ENCODE results near the gene MYH11.
A peak's percentile ranks its signal among the peaks of the same experiment; 100 is the strongest.
"Not testable (repeated sequence)": the region's sequence is repeated elsewhere in the genome, so short reads cannot be mapped to it uniquely, and the experiment has no call there.

MYH11 gene

GRCh38 chr16:15879255-15879811 lies 22.5 kb upstream of the MYH11 start:
- FAIRE-seq (no peak), DNase-seq (ENCODE audit: insufficient read length, low spot score) (no peak)

- FAIRE-seq = no peak
- DNase-seq (ENCODE audit: insufficient read length, low spot score) = no peak
Measured at GRCh38 chr16:15876503-15876902, 19.7 kb upstream of the MYH11 start.

DNA sequence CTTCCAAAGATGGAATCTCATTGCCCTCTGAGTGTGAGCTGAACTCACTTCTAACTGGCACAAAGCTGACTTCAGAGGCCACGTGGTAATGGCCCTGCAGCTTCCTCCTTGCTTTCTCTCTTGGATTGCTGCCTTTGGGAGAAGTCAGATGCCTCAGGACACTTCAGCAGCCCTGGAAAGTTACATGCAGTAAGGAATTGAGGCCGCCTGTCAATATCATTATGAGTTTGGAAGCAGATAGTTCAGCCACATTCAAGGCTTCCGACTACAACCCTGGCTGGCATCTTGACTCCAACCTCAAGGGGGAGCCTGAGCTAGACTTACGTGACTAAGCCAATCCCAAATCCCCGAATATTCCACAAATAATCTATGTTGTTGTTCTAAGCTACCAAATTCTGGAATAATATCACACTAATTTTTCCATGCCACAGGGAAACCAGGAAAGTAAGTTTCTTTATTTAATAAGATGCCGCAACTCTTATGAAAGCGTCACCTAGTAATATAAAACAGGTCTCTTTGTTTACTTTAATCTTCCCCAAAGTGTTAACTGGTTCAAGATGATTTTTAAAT lies 18.0 kb upstream of the MYH11 start:
- FAIRE-seq (peak; percentile 18), DNase-seq (ENCODE audit: insufficient read length, low spot score) (no peak)

DNA sequence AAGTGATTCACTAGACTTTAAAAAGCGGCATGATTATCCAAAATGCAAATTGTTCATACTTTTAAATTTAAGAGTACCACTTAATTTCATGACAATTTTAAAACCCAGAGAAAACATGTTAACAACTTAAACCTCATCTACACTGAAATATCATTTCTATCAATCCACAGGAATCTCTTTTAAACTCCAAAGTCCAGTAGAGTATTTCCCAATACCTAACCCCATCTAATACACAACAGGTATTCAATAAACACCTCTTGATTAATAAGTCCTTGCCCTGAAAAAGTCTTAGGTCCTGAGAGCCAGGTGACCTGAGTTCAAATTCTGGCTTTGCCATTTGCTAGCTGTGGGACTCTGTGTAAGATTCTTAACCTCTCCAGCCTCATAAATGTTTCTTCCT lies 16.9 kb upstream of the MYH11 start:
- DNase-seq (ENCODE audit: insufficient read length, low spot score) (no peak), FAIRE-seq (no peak)

DNA sequence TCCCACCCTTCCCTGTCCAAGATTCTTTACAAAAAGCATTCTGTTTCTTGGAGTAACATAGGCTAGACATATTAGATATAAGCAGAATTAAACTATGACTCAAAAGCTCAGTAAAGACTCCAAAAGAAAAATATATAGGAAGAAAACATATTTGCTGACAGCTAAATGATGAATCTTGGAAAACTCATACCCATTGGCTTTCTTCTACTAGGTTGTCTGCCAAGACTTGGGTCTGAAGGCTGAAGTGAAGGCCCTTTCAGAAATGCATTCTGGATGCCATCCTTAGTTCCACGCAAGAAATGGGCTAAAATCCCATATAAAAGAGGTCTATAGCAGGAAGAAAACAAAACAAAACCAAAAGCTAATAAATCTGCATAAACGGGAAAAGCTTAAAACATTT lies 16.5 kb upstream of the MYH11 start:
- DNase-seq (ENCODE audit: insufficient read length, low spot score) = no peak
- no peak for FAIRE-seq

- no peak for FAIRE-seq
Measured at GRCh38 chr16:15870011-15870410, 13.2 kb upstream of the MYH11 start.

GRCh38 chr16:15866451-15866850 lies 9.6 kb upstream of the MYH11 start:
- DNase-seq (ENCODE audit: insufficient read length, low spot score) (no peak), FAIRE-seq (no peak)

More at GRCh38 chr16:15870011-15870410, 13.2 kb upstream of the MYH11 start:
- DNase-seq (ENCODE audit: insufficient read length, low spot score) = no peak

GRCh38 chr16:15865742-15866141 lies 8.9 kb upstream of the MYH11 start:
- FAIRE-seq (no peak), DNase-seq (ENCODE audit: insufficient read length, low spot score) (no peak)

DNA sequence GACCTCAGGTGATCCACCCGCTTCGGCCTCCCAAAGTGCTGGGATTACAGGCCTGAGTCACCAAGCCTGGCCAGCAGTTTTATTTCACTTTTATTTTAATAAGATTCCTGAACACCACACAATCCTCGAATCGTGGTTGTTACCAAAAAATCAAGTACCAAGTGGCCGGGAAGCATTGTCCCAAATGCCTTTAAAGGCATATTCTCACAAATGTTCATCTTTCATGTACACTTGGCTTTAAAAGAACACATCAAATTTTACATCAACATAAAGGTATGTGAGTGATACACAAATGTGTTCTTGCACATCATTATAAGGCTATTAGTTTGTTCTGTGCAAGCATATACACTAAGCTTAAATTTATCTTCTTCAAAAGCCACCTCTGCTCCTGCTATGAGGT lies 8.1 kb upstream of the MYH11 start:
- FAIRE-seq = no peak
- no peak for DNase-seq (ENCODE audit: insufficient read length, low spot score)

- DNase-seq (ENCODE audit: insufficient read length, low spot score) (no peak), FAIRE-seq (no peak)
Measured at GRCh38 chr16:15861996-15862395, 5.2 kb upstream of the MYH11 start.

DNA sequence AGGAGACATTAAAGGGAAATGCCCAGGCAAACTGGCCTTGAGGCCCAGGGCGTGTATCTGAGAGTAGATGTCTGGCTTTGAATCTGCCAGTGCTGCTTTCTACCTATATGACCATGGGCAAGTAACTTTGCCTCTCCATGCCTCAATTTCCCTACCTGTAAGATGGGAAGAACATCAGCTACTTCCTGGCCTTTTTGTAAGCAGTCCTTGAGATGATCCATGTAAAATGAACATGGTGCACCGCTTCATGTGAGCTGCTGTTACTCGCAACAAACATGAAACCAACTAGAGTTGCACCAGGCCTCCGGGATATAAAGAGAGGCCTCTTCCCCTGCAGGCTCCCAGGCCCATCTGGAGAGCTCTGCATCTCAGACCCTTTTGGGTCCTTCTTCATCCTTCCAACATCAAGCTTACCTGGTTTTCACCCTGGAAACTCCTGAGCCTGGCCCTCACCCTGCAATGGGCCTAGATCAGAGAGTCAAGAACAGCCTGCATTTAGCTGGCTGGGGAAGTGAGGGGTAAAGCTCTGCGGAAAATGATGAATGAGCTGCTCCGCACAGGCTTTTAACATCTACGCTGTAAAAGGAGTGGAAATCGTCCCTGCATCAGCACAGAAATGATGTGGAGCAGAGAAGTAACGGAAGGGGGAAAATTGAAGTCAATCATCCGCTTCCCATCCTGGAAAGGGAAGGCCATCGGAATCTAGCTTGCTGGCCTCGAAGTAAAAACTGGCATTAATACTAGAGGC lies 2.3 kb upstream of the MYH11 start:
- no peak for DNase-seq (ENCODE audit: insufficient read length, low spot score)
- no peak for FAIRE-seq

DNA sequence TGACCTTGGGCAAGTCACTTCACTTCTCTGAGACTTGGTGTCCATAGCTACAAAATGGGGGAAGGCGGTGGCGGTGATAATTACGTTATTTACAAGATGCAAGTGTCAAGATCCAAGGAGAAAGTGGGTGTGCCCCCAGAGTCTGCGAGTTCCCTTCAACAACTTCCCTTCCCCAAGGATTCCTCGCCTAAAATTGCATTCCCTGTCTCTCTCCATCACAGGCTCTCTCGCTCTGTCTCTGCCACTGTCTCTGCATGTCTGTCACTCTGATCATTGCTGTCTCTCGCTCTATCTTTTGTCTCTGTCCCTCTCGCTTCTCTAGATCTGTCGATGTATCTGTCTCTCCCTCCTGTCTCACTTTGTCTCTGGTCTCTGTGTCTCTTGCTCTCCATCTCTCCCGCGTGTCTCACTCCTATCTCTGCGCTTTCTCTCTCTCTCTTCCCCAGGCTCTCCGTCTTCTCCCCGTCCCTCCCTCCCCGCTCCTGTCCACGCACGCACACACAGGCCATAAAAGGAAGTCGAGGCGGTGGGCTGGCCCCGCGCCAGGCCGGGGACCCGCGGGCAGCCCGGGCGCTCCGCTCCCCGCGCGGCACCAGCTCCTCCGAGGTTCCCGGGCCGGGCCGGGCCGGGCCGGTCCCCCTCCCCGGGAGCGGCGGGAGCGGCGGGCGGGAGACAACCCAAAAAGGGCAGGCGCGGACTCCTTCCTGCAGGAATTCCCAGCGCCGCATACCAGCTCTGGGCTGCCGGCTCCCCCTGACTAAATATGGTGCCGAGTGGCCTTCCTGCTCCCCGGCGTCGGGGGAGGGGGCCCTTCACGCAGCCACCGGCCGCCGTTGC lies 1.1 kb upstream of the MYH11 start:
- FAIRE-seq (no peak), DNase-seq (ENCODE audit: insufficient read length, low spot score) (no peak)

GRCh38 chr16:15856182-15856581 lies 646 bp downstream of the MYH11 start:
- DNase-seq (ENCODE audit: insufficient read length, low spot score) = no peak
- no peak for FAIRE-seq

DNA sequence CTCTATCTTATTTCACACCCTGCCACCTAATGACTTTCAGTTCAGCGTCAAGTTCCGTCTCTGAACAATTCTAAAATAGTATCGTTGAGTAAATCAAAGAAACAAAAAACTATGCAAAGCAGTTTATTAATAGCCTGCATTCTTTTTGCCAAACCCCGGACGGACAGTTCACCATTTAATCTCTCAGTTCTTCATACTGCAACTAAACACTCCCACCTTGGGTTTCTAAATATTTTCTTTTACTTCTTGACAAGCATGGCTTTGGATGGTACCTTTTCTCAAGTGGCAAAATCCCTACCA lies 1.2 kb downstream of the MYH11 start:
- FAIRE-seq (peak; percentile 89), DNase-seq (ENCODE audit: insufficient read length, low spot score) (peak; percentile 71)

DNA sequence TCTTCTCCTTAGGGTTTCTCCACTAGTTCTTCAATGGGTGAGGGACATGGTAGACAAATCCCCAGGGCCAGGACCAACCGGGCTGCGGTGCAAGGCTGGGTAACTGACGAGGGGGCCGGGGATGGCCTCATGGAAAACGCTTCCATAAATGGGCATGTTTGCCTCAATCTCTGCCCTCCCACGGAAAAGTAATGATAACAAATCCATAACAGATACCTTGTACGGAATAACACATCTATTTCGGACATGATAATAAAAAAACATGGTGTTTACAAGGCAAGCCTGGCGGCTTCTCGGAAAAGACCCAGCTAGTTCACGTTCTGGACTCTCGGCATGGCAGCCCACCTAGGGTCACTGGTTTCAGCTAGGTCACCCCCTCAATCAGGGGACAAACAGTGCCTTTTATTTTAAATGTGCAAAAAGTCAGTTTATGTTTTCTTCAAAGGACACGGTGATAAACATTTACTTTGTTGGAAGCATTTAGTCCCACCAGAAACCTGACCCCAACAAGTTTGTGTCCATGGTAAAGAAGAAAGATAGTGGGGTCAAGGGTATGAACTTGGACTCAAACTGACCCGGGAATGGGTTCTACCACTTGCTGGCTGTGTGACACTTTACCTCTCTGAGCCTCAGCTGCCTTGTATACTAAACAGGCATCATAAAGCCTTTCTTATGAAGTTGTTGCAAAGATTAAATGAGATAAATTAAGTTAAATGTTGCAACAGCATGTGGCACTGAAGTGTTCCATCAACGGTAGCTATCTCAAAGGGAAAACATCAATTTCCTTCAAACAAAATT lies 1.7 kb downstream of the MYH11 start:
- DNase-seq (ENCODE audit: insufficient read length, low spot score) (no peak), FAIRE-seq (no peak)

- FAIRE-seq = no peak
Measured at GRCh38 chr16:15854061-15854460, 2.8 kb downstream of the MYH11 start.

GRCh38 chr16:15853021-15853420 lies 3.8 kb downstream of the MYH11 start:
- no peak for FAIRE-seq

More at GRCh38 chr16:15854061-15854460, 2.8 kb downstream of the MYH11 start:
- DNase-seq (ENCODE audit: insufficient read length, low spot score) = no peak

DNA sequence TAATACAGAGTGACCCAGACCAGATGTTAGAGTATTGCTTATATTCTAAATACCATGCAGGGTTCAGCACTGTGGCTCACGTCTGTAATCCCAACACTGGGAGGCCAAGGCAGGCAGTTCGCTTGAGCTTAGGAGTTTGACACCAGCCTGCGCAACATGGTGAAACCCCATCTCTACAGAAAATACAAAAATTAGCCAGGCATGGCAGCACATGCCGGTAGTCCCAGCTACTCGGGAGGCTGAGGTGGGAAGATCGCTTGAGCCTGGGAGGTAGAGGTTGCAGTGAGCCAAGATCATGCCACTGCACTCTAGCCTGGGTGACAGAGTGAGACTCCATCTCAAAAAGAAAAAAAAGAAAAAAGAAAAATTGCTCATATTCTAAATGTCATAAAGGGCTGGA lies 6.3 kb downstream of the MYH11 start:
- DNase-seq (ENCODE audit: insufficient read length, low spot score); FAIRE-seq: not testable (repeated sequence)

More at GRCh38 chr16:15853021-15853420, 3.8 kb downstream of the MYH11 start:
- DNase-seq (ENCODE audit: insufficient read length, low spot score) = no peak

DNA sequence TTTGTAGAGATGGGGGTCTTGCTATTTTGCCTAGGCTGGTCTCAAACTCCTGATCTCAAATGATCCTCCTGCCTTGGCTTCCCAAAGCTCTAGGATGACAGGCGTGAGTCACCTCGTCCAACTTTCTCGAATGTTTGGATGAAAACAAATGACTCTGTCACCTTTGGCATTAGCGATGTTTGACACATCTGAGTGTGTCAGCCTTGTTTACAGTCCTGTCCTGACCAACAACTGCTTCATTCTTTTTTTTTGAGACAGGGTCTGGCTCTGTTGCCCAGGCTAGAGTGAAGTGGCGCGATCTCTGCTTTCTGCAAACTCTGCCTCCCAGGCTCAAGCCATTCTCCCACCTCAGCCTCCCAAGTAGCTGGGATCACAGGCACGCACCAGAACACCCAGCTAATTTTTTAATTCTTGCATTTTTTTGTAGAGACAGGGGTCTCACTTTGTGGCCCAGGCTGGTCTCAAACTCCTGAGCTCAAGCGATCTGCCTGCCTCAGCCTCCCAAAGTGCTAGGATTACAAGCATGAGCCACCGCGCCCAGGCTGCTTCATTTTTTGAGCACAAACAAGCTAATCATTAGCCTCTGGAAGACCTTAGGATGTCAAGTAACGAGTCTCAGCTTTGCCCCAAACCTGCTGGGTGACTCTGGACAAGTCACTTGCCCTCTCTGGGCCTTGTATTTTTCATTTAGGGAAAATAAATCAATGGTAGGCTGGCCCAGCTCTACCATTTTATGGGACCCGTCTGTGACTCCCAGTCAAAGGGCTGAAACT lies 7.4 kb downstream of the MYH11 start:
- DNase-seq (ENCODE audit: insufficient read length, low spot score) (no peak), FAIRE-seq (no peak)

DNA sequence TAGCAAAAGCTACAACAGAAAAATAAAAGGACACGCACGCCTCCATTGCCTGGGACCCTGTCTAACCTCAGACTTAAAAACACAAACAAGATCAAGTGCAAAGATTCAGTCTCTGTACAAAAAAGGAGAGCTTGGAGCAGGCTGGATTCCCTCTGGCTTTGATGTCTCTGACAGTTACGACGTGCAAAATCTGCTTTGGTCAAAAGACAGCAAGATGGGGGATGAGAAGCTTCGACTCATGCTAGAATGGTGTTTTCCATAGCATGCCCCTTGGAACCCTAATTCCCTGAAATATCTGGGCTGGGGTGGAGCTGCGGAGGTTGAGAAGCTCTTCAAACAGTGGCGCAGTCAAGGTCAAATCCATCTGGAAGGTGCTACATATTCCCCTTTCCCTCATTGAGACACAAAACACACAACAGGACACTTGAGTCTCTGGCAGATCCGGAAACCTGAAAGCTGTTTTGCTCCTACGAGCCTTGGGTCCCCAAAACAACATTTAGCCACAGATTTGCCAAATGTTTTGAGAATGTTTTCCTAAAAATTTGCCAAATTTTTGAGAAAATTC lies 9.1 kb downstream of the MYH11 start:
- DNase-seq (ENCODE audit: insufficient read length, low spot score) = no peak
- FAIRE-seq = no peak

Data from GM19239 (cell line).